H9 (cell line): ENCODE results near the gene PERCC1. TPM values are rescaled to one million over a fixed set of nuclear protein-coding genes. Genes with fewer than 3 reads are reported as not detected.

Experiments used
- DNase-seq: peaks from one replicate; pipeline ENCODE4 v3.0.0-alpha.2; 2017
- H2AFZ ChIP-seq: one replicate; pipeline ENCODE4 v1.6.1; 2013; ENCODE audit warnings: mild to moderate bottlenecking, low read length, control low read depth, moderate library complexity
- H2AK5ac ChIP-seq: 2 replicates; pipeline ENCODE4 v1.6.1; 2013; ENCODE audit warnings: low read length, control low read depth, mixed read lengths; ENCODE audit not compliant: insufficient read length
- H2BK120ac ChIP-seq: one replicate; pipeline ENCODE4 v1.6.1; 2013; ENCODE audit warnings: low read depth, mild to moderate bottlenecking, low read length, control low read depth, inconsistent platforms; ENCODE audit not compliant: poor library complexity, severe bottlenecking
- H2BK12ac ChIP-seq: 2 replicates; pipeline ENCODE4 v1.6.1; 2013; ENCODE audit warnings: low read length, control low read depth, mixed read lengths, low read depth; ENCODE audit not compliant: insufficient read length
- H2BK15ac ChIP-seq: 2 replicates; pipeline ENCODE4 v1.6.1; 2013; ENCODE audit warnings: low read depth, low read length, control low read depth
- H2BK20ac ChIP-seq: one replicate; pipeline ENCODE4 v1.6.1; 2013; ENCODE audit warnings: low read depth, mild to moderate bottlenecking, low read length, control low read depth, inconsistent platforms; ENCODE audit not compliant: poor library complexity, severe bottlenecking
- H2BK5ac ChIP-seq: 2 replicates; pipeline ENCODE4 v1.6.1; 2013; ENCODE audit warnings: low read length, control low read depth, mixed read lengths; ENCODE audit not compliant: insufficient read length
- H3K14ac ChIP-seq: 2 replicates; pipeline ENCODE4 v1.6.1; 2013; ENCODE audit warnings: low read length, control low read depth; ENCODE audit not compliant: insufficient read depth
- H3K18ac ChIP-seq: 2 replicates; pipeline ENCODE4 v1.6.1; 2013; ENCODE audit warnings: low read depth, mild to moderate bottlenecking, mixed read lengths, low read length, control low read depth; ENCODE audit not compliant: insufficient read length
- H3K23ac ChIP-seq: 2 replicates; pipeline ENCODE4 v1.6.1; 2013; ENCODE audit warnings: low read length, control low read depth, mixed read lengths, low read depth; ENCODE audit not compliant: insufficient read length
- H3K23me2 ChIP-seq: 2 replicates; pipeline ENCODE4 v1.6.1; 2013; ENCODE audit warnings: low read depth, mild to moderate bottlenecking, mixed read lengths, low read length, control low read depth; ENCODE audit not compliant: insufficient read length, poor library complexity, severe bottlenecking
- H3K27ac ChIP-seq: 2 replicates; pipeline ENCODE4 v1.5.1; 2013; ENCODE audit warnings: low read length, control low read depth, mixed read lengths, low read depth; ENCODE audit not compliant: insufficient read length
- H3K27me3 ChIP-seq: 2 replicates; pipeline ENCODE4 v1.6.1; 2013; ENCODE audit warnings: low read length, control low read depth, inconsistent platforms; ENCODE audit not compliant: insufficient read depth
- H3K4ac ChIP-seq: 2 replicates; pipeline ENCODE4 v1.6.1; 2013; ENCODE audit warnings: low read depth, mild to moderate bottlenecking, control low read depth, inconsistent platforms, low read length, moderate library complexity
- H3K4me1 ChIP-seq: 2 replicates; pipeline ENCODE4 v1.6.1; 2013; ENCODE audit warnings: low read length, control low read depth, inconsistent platforms; ENCODE audit not compliant: insufficient read depth
- H3K4me2 ChIP-seq: 2 replicates; pipeline ENCODE4 v1.6.1; 2013; ENCODE audit warnings: low read length, control low read depth, mixed read lengths; ENCODE audit not compliant: insufficient read length, insufficient read depth
- H3K56ac ChIP-seq: 2 replicates; pipeline ENCODE4 v1.6.1; 2013; ENCODE audit warnings: low read depth, mild to moderate bottlenecking, mixed read lengths, low read length, control low read depth; ENCODE audit not compliant: insufficient read length
- H3K79me1 ChIP-seq: 2 replicates; pipeline ENCODE4 v1.6.1; 2013; ENCODE audit warnings: low read depth, mild to moderate bottlenecking, moderate library complexity, low read length, control low read depth, inconsistent platforms; ENCODE audit not compliant: insufficient read depth, poor library complexity, severe bottlenecking
- H3K79me2 ChIP-seq: 2 replicates; pipeline ENCODE4 v1.6.1; 2013; ENCODE audit warnings: low read length, control low read depth, inconsistent platforms; ENCODE audit not compliant: insufficient read depth
- H3K9ac ChIP-seq: 2 replicates; pipeline ENCODE4 v1.6.1; 2013; ENCODE audit warnings: low read length, control low read depth, mixed read lengths; ENCODE audit not compliant: insufficient read length; ENCODE audit errors: extremely low read depth
- H3K9me3 ChIP-seq: one replicate; pipeline ENCODE4 v1.6.1; 2013; ENCODE audit warnings: low read depth, low read length, inconsistent platforms; ENCODE audit not compliant: control insufficient read depth
- H3T11ph ChIP-seq: one replicate; pipeline ENCODE4 v1.6.1; 2013; ENCODE audit warnings: mild to moderate bottlenecking, low read length, control low read depth, inconsistent platforms
- H4K20me1 ChIP-seq: one replicate; pipeline ENCODE4 v1.6.1; 2013; ENCODE audit not compliant: control insufficient read depth, insufficient read length, insufficient read depth
- H4K5ac ChIP-seq: 2 replicates; pipeline ENCODE4 v1.6.1; 2013; ENCODE audit warnings: low read depth, mild to moderate bottlenecking, mixed read lengths, low read length, control low read depth; ENCODE audit not compliant: insufficient read length
- H4K8ac ChIP-seq: replicated peaks from 2 replicates; pipeline ENCODE4 v1.6.1; 2013; ENCODE audit warnings: low read length, control low read depth, mixed read lengths, low read depth; ENCODE audit not compliant: insufficient read length
- H4K91ac ChIP-seq: 2 replicates; pipeline ENCODE4 v1.6.1; 2013; ENCODE audit warnings: low read depth, mild to moderate bottlenecking, moderate library complexity, mixed read lengths, low read length, control low read depth; ENCODE audit not compliant: insufficient read length
- H3K27ac Mint-ChIP-seq, 3 experiments: 2 replicates in 2 of 3; 3 replicates in 1 of 3; pipeline ENCODE4 v1.8.0; 2020 to 2021; ENCODE audit warnings: mixed read lengths in 3 of 3, mild to moderate bottlenecking in 1 of 3, moderate library complexity in 1 of 3
- H3K27me3 Mint-ChIP-seq: 2 replicates; pipeline ENCODE4 v1.8.0; 2021; ENCODE audit warnings: low read depth, mild to moderate bottlenecking, moderate library complexity, mixed read lengths
- H3K36me3 Mint-ChIP-seq, 3 experiments: 2 replicates in 2 of 3; 3 replicates in 1 of 3; pipeline ENCODE4 v1.8.0; 2020 to 2021; ENCODE audit warnings: low read depth in 3 of 3, mixed read lengths in 3 of 3; ENCODE audit not compliant: insufficient read depth in 1 of 3
- H3K4me1 Mint-ChIP-seq, 2 experiments: 2 replicates each; pipeline ENCODE4 v1.8.0; 2020; ENCODE audit warnings: mixed read lengths in 2 of 2
- H3K4me3 Mint-ChIP-seq, 2 experiments: 2 replicates in 1 of 2; 3 replicates in 1 of 2; pipeline ENCODE4 v1.8.0; 2020 to 2021; ENCODE audit warnings: mild to moderate bottlenecking in 2 of 2, mixed read lengths in 2 of 2, moderate library complexity in 1 of 2
- H3K9me3 Mint-ChIP-seq, 2 experiments: 2 replicates in 1 of 2; 3 replicates in 1 of 2; pipeline ENCODE4 v1.8.0; 2020; ENCODE audit warnings: mild to moderate bottlenecking in 2 of 2, mixed read lengths in 2 of 2, moderate library complexity in 1 of 2
- CTCF ChIP-seq: fragments of 200-600 bp; sonication (generic); conservative IDR thresholded peaks from 3 replicates; pipeline ENCODE4 v1.8.0; 2021; ENCODE audit warnings: antibody characterized with exemption, mild to moderate bottlenecking
- WGBS: extraction: QIAGEN DNeasy Blood & Tissue Kit; methylation state at CpG from one replicate; pipeline ENCODE4 v1.1.7; 2013; ENCODE audit warnings: missing lambda C conversion rate, low lambda C conversion rate, mixed read lengths; ENCODE audit not compliant: insufficient read length; ENCODE audit errors: extremely low coverage; 5-methylcytosine and 5-hydroxymethylcytosine counted together
- long read RNA-seq: library from polyadenylated mRNA; unstranded; transcript quantifications from one replicate; pipeline ENCODE4 v2.0.0, GENCODE V29; 2020
- total RNA-seq: library from RNA; stranded (reverse); gene quantifications from 2 replicates; pipeline ENCODE4 v1.2.1, GENCODE V29; 2021

PERCC1 gene
- total RNA-seq: not detected in 2 replicates
- long read RNA-seq: 0 reads

- no peak within 1 kb of the TSS for H3K23ac ChIP-seq
- no peaks in the 10 kb centered on the region for H3K23me2 ChIP-seq
- WGBS: no CpG with 5 or more reads among the region's 35 CpGs
- no peak within 1 kb of the TSS for H2AK5ac ChIP-seq
- H2AFZ ChIP-seq: no peak within 1 kb of the TSS
- H2BK5ac ChIP-seq: no peak within 1 kb of the TSS
- no peak within 1 kb of the TSS for H2BK12ac ChIP-seq
- no peak within 1 kb of the TSS for H3K56ac ChIP-seq
- no peaks in the 10 kb centered on the region for H3K27me3 ChIP-seq
- H3K4ac ChIP-seq: no peak within 1 kb of the TSS
- H3K9me3 ChIP-seq: no peaks in the 10 kb centered on the region
- no peak within 1 kb of the TSS for H3K18ac ChIP-seq
- H3K79me2 ChIP-seq: no peaks in the 10 kb centered on the region
- no peak within 1 kb of the TSS for H3K27ac ChIP-seq
- H4K8ac ChIP-seq: no peak within 1 kb of the TSS
- no peak within 1 kb of the TSS for H3T11ph ChIP-seq
- H4K5ac ChIP-seq: no peak within 1 kb of the TSS
- no peak within 1 kb of the TSS for H3K14ac ChIP-seq
- no peaks in the 10 kb centered on the region for H3K79me1 ChIP-seq
- H4K91ac ChIP-seq: no peak within 1 kb of the TSS
- H2BK20ac ChIP-seq: no peak within 1 kb of the TSS
- Mint-ChIP-seq H3K36me3 (no peaks in the 10 kb centered on the region), H3K4me3 (peak within 1 kb of the TSS in 1 of 2 experiments; percentile 55; a peak in 1 of 5 replicates), H3K9me3 (no peaks in the 10 kb centered on the region), H3K27ac (peak within 1 kb of the TSS in 2 of 3 experiments; percentile 77 to 92; a peak in 2 of 7 replicates), H3K4me1 (no peaks in the 10 kb centered on the region; a peak in 1 of 4 replicates), H3K27me3 (no peaks in the 10 kb centered on the region; the same call in 1 of the 2 replicates)
- TF ChIP-seq CTCF: no peak
- H2BK15ac ChIP-seq: no peak within 1 kb of the TSS
- no peak within 1 kb of the TSS for H3K9ac ChIP-seq
- DNase-seq: no peak
- H3K4me2 ChIP-seq: no peak within 1 kb of the TSS
- no peaks in the 10 kb centered on the region for H3K4me1 ChIP-seq
- no peaks in the 10 kb centered on the region for H4K20me1 ChIP-seq
- H2BK120ac ChIP-seq: no peak within 1 kb of the TSS
Measured at GRCh38 chr16:1430759-1431496, at the start of gene PERCC1. Gene PERCC1, plus strand, starts transcription at chr16:1431078. Its CDS starts 1,516 bp downstream, at chr16:1432594.
